HG02870 (cell line): ENCODE data around the gene FSIP2.
"Not testable (repeated sequence)": the region's sequence is repeated elsewhere in the genome, so short reads cannot be mapped to it uniquely, and the experiment has no call there.

ENCODE experiments used
- ATAC-seq: cut with Tn5 transposase; IDR thresholded peaks from one replicate; pipeline ENCODE4 v1.9.1; 2021; ENCODE audit warnings: mild to moderate bottlenecking, moderate library complexity; ENCODE audit not compliant: unreplicated experiment

FSIP2 gene

DNA sequence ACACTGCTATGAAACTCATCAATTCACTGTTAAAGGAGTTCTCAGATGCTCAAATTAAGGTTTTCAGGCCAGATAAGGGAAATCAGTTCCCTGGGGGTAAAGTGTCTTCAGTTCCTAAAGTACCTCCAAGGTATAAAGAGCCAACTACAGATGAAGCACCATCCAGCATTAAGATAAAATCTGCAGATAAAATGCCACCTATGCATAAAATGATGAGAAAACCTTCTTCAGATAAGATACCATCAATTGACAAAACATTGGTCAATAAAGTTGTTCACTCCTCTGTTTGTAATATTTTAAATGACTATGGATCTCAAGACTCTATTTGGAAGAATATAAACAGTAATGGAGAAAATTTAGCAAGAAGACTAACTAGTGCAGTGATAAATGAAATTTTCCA lies 68.2 kb downstream of the FSIP2 start:
- no peak for ATAC-seq

DNA sequence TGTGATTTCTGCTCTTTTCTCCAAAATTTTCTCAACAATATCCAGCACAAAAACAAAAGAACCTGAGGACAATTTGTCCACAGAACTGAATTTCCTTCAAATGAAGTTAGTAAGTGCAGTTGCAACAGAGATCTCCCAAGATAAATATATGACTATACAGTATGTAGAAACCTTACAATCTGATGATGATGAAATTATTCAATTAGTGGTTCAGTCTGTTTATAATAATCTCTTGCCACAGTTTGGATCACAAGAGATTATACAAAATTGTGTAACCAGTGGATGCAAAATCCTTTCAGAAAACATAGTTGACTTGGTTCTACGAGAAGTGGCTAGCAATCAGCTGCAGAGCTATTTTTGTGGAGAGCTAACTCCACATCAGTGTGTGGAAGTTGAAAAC lies 68.7 kb downstream of the FSIP2 start:
- no peak for ATAC-seq

DNA sequence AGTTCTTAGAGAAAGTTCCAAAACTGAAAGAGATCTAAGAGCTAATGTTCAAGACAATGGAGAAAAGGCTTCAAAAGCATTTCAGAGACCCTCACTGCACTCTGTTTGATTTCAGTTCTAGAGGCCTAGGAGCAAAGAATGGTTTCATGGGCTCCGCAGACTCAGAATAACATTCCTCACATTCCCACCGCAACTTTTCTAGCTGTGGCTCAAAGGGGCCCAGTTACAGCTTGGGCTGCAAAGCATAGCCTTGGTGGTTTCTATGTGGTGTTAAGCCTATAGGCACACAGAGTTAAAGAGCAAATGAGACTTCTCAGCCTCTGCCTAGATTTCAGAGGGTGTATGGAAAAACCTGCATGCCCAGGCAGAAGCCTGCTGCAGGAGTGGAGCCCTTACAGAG lies 73.0 kb downstream of the FSIP2 start:
- no peak for ATAC-seq

DNA sequence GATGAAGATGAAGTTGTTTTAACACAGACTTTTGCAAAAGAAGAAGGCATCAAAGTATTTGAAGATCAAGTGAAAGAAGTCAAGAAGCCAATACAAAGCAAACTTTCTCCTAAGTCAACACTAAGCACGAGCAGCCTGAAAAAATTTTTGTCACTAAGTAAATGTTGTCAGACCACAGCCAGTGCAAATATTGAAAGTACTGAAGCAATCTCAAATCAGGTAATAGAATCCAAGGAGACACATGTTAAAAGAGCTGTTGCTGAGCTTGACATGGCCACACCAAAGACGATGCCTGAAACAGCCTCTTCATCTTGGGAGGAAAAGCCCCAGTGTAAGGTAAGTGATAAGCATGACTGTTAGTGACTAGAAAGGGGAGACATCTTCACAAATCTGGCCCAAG lies 75.1 kb downstream of the FSIP2 start:
- ATAC-seq, result no peak

DNA sequence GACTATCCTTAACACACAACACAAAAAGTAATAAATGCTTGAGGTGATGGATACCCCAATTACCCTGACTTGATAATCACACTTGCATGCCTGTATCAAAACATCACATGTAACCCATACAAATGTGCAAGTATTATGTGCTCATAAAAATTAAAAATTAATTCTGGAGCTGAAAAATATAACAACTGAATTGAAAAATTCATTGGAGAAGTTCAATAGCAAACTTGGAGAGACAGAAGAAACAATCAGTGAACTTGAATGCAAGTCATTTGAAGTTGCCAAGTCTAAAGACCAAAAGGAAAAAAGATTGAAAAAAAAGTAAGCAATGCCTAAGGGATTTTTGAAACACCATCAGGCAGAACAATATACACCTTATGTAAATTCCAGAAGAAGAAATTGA lies 79.4 kb downstream of the FSIP2 start:
- ATAC-seq, result no peak

DNA sequence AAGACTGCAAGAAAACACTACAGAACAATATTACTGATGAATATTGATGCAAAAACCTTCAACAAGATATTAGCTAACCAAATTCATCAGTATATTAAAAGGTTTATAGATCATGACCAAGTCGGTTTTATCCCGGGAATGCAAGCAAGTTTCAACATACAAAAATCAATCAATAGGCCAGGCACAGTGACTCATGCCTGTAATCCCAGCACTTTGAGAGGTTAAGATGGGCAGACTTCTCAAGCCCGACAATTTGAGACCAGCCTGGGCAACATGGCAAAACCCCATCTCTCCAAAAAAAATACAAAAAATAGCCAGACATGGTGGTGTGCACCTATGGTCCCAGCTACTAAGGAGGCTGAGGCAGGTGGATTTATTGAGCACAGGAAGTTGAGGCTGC lies 82.9 kb downstream of the FSIP2 start:
- no peak for ATAC-seq

DNA sequence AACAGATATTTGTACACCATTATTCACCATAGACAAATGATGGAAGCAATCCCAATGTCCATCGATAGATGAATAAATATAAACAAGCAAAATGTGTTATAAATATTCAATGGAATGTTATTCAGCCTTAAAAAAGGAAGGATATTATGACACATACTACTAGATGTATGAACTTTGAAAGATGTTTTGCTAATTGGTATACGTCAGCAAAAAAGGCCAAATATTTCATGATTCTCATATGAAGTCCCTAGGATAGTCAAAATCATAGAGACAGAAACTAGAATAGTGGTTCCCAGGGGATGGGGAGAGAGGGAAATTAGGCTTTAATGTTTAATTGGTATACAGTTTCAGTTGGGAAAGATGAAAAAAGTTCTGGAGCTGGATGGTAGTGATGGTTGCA lies 85.2 kb downstream of the FSIP2 start:
- ATAC-seq, result no peak

DNA sequence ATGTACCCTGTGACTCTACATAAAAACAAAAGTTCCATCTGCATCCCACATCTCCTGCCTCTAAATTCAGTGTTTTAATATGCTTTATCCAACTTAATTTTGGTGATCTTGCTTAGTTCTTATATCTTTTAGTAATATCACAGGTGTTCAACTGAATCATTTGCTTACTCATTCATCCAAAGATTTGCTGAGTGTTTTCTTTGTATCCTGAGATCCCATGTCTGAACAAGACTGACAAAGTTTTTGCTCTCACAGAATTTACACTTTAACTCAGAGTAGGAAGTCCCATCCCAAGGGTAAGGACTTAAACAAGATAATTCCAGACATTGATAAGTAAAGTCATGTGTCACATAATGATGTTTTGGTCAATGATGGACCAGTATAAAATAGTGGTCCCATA lies 87.0 kb downstream of the FSIP2 start:
- no peak for ATAC-seq

DNA sequence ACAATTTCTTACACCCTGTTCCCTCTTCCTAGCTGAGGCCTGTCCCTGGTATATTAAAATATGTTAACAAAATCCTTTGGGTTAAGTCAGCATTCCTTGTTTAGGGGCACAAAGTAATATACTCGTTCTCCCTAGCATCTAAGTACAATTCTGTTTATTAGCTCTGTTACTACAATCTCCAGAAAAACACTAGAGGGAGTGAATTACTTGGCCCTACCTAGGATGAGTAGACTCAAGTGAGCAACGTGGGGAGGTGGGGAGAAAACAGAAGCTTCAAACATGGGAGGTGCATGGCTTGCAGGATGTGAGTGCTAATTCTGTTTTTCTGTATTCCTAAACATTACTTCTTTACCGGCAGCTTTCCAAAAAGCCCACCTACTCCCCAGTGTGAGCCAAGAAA lies 89.7 kb downstream of the FSIP2 start:
- ATAC-seq, result no peak

DNA sequence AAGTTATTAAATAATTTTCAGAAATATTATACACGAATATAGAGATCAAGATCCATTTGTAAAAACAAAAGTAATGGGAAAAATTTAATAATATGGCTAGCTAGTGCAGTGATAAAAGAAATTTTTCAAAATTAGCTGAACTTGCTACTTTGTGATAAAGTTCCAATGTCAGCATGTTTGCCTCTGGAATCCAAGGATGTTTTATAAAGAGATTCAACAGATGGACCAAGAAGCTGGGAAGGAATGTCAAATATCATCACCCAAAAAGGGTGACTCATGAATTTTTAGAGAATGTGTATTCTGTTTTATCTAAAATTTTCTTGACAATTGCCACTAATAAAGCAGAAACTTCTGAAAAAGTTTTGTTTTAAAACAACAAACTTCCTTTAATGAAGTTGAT lies 95.3 kb downstream of the FSIP2 start:
- no peak for ATAC-seq

DNA sequence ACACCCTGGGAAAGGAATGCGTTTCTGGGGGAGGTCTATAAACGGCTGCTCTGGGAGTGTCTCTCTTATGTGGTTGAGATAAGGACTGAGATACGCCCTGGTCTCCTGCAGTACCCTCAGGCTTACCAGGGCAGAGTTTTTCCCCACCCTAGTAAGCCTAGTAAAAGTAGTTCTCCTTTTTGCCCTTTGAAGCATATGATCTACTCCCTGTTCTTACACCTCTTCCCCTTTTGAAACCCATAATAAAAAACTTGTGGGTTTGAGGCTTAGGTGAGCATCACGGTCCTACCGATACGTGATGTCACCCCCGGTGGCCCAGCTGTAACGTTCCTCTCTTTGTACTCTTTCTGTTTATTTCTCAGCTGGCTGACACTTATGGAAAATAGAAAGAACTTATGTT lies 97.4 kb downstream of the FSIP2 start:
- ATAC-seq, result no peak

DNA sequence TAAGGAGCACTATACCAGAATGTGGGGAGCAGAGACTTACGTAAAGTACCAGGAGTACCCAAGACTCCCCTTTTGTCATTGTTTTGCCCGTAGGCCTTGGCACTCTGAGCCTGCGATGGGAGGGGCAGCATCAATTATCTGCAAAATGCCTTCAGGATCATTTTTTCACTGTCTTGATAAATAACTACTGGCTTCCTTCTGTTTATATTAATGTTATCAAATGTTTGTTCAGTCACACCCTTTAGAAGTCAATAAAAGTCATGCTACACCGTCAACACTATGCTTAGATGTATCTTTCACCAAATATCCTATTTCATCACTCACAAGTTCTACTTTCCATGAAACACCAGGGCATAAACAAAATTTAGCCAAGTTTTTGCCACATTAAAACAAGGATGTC lies 116.3 kb downstream of the FSIP2 start:
- no peak for ATAC-seq

DNA sequence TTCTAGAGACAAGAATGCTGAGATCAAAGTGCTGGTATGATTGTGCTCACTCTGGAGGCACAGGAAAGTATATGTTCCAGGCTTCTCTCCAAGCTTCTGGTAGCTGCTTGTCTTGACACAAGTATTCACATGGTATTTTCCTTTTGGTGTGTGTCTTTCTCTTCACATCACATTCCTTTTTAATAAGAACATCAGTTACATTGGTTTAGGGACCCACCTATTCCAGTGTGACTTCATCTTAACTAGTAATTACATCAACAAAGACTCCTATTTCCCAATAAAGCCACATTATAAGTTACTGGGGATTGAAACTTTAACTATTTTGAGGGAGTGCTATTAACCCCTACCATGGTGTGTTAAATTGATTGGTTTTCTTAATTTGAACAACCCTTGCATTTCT lies 119.1 kb downstream of the FSIP2 start:
- ATAC-seq, result no peak

DNA sequence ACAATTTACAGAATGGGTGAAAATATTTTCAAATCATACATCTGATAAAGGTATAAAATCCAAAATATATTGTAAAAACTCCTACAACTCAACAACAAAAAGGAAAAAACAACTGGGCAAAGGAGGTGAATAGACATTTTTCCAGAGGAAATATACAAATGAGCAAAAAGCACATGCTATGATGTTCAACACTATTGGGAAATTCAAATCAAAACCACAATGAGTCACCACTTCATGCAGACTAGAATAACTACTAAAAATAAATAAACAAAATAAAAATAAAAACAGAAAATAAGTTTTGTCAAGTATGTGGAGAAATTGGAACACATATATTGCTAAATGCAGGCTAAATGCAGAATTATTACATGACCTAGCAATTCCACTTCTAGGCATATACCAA lies 120.9 kb downstream of the FSIP2 start:
- no peak for ATAC-seq

DNA sequence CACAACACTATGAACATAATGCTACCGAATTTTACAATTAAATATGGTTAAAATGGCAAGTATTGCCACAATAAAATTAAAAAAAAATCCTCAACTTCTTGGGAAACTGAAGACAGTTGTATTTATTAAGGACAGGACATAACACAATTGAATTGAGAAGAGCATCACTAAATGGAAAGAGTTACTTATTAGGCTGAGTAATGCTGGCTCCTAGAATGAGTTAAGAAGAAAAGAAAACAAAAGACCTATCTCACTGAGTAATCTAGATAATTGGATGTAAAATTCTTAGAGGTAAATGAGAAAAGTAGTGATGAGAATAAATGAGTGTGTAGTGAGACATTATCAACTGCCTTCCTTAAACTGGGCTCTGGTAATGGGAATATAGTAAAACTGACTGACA lies 121.7 kb downstream of the FSIP2 start:
- no peak for ATAC-seq

DNA sequence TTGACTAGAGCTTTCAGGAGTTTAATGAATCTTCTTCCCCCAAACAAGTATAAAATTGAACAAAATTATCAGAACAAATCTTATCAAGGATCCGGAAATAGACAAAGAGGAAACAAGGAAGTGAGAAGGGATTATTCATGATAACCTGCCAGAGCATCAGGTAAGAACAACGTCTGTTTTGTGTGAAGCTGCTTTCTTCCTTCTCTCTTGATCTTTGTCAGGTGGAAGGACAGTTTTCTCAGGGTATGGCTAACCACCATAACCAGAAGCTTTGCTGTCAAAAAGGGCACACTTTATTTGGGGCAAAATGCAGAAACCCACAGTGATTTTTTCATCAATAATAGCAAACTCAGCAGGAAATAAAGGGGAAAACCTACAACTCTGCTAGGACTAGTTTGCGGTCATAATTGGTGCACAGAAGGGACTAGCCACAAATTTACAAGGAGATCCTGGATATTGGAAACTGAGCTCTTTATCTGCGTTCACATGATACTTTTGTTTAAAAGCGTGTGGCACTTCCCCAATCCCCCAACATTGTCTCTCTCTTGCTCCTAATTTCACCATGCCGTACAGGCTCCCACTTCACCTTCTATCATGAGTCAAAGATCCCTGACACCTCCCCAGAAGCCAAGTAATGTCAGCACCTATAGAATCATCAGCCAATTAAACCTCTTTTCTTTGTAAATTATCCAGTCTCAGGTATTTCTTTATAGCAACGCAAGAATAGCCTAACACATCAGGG lies 124.2 kb downstream of the FSIP2 start:
- no peak for ATAC-seq

DNA sequence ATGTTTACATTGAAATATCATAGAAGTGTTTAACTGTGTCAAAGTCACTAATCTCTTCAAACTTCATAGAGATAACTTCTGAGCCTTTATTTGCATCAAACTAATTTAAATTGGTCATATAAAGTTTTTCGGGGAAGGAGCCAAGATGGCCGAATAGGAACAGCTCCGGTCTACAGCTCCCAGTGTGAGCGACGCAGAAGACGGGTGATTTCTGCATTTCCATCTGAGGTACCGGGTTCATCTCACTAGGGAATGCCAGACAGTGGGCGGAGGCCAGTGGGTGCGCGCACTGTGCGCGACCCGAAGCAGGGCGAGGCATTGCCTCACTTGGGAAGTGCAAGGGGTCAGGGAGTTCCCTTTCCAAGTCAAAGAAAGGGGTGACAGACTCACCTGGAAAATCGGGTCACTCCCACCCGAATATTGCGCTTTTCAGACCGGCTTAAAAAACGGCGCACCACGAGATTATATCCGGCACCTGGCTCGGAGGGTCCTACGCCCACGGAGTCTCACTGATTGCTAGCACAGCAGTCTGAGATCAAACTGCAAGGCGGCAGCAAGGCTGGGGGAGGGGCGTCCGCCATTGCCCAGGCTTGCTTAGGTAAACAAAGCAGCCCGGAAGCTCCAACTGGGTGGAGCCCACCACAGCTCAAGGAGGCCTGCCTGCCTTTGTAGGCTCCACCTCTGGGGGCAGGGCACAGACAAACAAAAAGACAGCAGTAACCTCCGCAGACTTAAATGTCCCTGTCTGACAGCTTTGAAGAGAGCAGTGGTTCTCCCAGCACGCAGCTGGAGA lies 126.1 kb downstream of the FSIP2 start:
- not testable (repeated sequence) for ATAC-seq

DNA sequence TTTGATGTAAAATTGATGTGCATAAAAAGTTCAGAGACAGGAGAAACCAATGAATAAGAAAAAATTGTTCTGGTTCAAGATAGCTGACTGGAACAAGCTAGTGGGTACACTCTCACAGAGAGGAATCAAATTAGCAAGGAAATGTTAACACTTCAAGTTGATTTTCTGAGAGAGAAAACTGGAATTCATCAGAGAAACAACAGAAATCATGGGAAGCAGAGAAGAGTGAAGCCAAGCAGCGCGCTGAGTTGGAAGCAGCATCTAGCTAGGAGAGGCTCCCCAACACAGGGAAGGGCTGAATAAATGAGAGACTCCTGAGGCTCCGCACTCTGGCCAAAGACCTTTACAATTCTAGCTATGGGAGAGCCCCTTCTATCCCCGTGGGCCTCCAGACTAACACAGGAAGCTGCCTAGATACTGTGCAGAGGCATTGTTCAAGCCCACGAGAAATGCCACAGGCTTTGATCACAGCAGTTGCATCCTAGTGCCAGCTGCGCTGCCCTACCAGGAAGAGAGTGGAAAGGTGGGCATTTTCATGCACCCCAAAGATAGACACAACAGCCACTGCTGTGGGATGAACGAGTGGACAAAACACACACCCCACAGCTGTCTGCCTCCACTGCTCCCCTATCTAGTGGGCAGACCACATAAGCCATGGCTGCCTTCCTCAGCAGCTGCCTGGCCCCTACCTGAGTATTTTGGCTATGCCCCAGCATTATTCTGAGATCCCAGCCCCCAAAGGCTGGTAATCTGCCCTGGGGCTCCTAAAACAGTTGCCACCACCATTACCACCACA lies 136.7 kb downstream of the FSIP2 start:
- no peak for ATAC-seq

DNA sequence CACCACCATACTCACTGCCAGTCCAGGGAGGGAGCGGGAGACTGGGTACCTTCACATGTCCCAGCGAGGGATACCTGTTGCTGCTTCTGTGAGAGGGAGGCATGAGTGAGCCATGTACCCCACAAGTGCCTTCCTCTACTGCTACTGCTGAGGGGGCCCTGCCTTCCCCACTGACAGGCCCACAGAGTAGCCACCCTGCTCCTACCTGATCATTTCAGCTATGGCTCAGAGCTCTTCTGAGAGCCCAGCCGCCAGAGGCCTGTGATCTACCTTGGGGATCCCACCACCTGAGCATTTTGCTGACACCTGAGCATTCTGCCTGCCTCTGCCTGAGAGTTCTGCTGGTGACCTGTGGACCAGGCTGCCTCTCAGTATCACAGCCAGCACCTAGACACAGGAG lies 137.6 kb downstream of the FSIP2 start:
- no peak for ATAC-seq

DNA sequence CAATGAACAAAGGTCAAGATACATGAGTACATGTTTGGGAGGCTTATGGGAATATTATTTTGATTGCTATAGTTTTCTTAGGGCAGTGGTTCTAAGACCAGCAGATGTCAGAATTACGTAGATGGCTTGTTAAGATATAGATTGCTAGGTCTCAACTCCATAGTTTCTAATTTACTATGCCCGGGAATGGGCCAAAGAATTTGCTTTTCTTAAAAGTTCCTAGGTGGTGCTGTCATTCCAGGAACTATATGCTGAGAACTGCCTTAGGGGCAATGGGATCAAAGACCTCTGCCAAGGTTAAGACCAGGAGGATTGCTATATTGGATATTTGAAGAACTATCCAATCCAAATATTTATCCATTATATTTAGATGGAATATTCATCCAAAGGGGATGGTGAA lies 141.8 kb downstream of the FSIP2 start:
- ATAC-seq, result no peak
